GM23248 (cell line): ENCODE data around the gene WDR7.

Experiments
- EZH2 ChIP-seq: fragments of 200-600 bp; sonication (generic); IDR thresholded peaks from 2 replicates; pipeline ENCODE4 v1.6.1; 2018; ENCODE audit warnings: antibody characterized with exemption, mild to moderate bottlenecking; ENCODE audit not compliant: insufficient read depth, poor library complexity, severe bottlenecking
- EZH2phosphoT487 ChIP-seq: fragments of 200-600 bp; sonication (generic); IDR thresholded peaks from 2 replicates; pipeline ENCODE4 v1.6.1; 2018; ENCODE audit warnings: antibody characterized with exemption, moderate library complexity, mild to moderate bottlenecking, low read depth; ENCODE audit not compliant: insufficient read depth

DNA sequence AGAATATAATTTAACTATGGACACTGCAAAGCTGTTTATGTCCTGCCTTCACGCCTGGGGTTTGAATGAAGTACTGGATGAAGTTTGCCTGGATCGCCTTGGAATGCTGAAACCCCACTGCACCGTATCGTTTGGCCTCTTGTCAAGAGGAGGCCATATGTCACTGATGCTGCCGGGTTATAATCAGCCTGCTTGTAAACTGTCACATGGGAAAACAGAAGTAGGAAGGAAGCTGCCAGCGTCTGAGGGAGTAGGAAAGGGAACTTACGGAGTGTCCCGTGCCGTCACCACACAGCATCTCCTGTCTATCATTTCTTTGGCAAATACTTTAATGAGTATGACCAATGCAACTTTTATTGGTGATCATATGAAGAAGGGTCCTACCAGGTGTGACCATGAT, 105.8 kb downstream of the WDR7 start:
- TF ChIP-seq EZH2phosphoT487 (no peak), EZH2 (no peak)
